ENCODE results near the gene DOCK9.

The DOCK9 gene

DNA sequence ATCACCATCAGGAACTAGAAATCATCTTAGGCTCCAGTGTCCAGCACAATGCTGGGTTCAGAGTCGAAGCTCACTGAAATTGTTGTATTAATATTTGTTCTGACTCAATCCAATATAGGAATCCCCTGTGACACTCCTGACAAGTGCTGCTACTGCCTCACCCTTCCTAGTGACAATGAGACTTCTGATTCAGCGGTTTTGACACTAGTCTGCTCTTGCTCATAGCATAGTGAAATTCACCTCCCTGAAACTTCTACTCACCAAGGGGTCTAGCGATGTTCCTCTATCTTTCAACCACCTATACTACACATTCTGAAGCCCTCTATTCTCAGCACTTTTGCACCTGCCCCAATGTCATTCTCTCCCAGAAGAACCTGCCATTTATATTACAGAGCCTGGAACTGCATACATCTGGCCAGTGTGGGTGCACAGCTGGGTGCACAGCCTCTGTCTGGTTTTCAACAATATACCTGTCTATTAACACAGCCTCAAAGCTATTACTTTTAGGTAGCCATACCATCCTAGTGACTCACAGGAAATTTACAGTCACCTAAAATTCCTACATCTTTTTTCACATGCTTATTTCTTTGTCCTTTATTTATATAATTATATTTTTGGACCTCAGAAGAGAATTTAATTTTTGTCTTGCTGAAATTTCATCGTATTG is 88.3 kb downstream of the DOCK9 start:
- no peak for DNase-seq (ENCODE audit: low spot score)
- TF ChIP-seq, protein P1, sequence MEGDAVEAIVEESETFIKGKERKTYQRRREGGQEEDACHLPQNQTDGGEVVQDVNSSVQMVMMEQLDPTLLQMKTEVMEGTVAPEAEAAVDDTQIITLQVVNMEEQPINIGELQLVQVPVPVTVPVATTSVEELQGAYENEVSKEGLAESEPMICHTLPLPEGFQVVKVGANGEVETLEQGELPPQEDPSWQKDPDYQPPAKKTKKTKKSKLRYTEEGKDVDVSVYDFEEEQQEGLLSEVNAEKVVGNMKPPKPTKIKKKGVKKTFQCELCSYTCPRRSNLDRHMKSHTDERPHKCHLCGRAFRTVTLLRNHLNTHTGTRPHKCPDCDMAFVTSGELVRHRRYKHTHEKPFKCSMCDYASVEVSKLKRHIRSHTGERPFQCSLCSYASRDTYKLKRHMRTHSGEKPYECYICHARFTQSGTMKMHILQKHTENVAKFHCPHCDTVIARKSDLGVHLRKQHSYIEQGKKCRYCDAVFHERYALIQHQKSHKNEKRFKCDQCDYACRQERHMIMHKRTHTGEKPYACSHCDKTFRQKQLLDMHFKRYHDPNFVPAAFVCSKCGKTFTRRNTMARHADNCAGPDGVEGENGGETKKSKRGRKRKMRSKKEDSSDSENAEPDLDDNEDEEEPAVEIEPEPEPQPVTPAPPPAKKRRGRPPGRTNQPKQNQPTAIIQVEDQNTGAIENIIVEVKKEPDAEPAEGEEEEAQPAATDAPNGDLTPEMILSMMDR (IDR thresholded peaks at IDR 0.05; ENCODE audit: extremely low read depth, missing control alignments), result no peak

DNA sequence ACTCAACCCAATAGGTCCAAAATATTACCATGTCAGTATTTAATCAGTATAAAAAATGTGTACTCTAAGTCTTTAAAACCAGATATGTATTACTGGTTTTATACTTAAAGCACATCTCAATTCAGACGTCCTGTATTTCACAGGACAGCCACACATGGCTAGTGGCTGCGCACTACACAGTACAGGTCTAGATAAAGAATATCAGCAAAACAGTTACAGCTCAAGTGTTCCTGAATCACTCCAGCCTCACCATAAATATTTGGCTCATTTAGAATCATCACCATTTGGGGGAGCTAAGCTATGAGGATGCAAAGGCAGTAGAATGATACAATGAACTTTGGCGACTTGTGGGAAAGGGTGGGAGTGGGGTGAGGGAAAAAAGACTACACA is 89.0 kb downstream of the DOCK9 start:
- DNase-seq (ENCODE audit: low spot score), result no peak
- TF ChIP-seq, protein P1 (IDR thresholded peaks at IDR 0.05; ENCODE audit: extremely low read depth, missing control alignments), result no peak

DNA sequence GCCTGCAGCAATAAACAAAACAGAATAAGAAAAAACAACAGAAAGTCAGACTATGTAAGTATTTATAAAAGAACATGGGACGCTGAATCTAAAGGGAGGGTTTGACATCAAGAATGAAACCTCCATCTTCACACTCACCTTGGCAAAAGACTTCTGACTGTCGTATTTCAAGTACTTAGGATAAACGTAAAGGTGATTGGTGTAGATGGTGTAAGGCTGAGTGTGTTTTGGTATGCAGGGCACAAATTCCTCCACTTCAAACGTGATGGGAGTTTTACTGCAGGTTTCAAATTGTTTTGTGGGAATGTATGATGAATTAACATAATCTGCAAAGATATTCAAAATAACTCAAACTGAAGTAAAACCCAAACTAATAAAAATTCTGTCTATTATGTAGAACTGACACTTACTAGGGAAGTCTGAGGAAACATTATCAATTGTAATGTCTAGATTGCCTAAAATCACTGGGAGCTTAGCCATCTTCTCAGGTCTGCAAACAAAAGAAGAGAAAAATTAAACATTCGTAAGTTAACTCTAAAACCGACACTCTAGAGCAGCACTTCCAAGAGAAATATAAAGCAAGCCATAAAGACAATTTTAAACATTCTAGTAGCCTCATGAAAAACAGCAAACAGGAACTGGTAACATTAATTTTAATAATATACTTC is 89.5 kb downstream of the DOCK9 start:
- DNase-seq (ENCODE audit: low spot score), result no peak
- TF ChIP-seq, protein P1 (IDR thresholded peaks at IDR 0.05; ENCODE audit: extremely low read depth, missing control alignments), result no peak

DNA sequence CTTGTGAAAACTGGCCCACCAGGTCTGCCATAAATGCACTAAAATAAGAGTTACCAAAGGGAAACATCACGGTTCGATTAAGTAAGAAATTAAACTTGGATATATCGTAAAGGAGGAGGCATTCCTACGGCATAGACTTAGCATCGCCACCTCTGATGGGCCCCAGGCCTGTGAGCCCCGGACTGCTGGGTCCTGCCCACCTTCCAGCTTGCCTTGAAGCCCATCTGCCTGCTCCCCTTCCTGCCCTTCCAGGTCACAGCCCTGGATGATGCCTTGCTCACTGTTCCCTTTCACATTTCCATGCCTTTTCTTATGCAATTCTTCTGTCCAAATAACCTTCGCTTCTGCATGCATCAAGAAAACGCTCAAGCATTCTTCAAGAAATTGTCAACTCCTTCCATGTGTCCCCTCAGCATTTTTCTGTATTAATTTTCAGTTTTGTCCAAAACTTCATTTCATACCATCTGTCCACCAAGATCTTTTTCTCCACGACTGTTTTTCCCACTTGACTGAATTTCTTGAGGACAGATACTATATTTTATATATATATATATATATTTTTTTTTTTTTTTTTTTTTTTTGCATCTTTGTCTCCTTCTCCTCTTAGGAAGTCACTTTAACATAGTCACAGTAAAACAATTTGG is 91.2 kb downstream of the DOCK9 start:
- TF ChIP-seq, protein P1 (IDR thresholded peaks at IDR 0.05; ENCODE audit: extremely low read depth, missing control alignments), result no peak
- no peak for DNase-seq (ENCODE audit: low spot score)

DNA sequence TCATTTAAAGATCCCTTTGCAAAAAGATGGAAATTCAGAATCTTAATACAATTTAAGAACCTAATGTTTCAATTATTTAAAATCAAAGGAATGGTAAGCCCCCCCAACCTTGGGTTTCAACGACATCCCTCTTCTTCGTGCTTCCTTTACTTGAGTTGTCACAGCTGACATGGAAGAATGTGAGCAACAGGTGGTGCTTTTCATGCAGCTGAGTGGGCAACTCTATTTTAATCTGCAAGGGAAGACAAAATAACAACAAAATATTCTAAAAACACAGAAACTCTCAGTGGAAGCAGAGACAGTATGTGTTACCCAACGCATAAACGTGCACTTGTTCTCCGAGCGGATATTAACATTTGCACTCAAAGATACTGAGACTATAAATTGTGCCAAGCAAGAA is 92.3 kb downstream of the DOCK9 start:
- TF ChIP-seq, protein P1 (IDR thresholded peaks at IDR 0.05; ENCODE audit: extremely low read depth, missing control alignments), result no peak

DNA sequence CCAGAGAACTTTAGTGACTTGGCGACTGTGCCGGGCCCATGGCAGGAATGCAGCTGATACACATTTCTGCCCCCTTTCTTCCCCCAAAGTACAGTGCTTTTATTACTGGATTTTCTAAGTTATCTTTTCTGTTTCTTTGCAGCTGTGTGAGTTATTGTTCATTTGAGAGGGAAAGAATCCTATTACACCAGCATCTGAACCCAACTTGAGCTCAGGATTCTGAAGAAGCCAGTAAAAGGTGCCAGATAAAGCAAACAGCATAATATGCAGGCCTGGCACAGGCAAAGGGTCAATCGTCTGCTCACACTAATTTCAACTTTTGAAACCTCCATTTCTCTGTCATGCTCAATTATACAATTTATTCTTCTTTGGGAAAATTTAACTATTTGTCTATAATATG is 93.9 kb downstream of the DOCK9 start:
- TF ChIP-seq, protein P1 (IDR thresholded peaks at IDR 0.05; ENCODE audit: extremely low read depth, missing control alignments), result no peak
- no peak for DNase-seq (ENCODE audit: low spot score)

More for the DNA sequence above, 92.3 kb downstream of the DOCK9 start:
- no peak for DNase-seq (ENCODE audit: low spot score)

DNA sequence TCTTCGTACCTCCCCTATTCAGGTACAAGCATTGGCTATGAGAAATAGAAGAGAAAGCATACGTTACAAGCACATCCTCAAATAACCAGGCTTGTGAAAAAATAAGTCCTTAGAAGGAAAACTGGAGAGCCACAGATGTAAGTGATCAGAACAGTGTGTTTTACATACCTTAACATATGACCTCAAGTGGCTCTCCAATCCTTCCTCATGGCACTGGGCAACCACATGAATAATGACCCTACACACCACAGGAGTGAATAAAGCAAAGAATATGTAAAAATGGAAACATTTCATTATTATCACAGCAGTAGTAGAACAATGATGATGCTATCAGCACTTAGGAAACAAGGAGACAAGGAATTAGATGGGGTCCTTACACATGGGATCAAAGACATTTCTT is 96.5 kb downstream of the DOCK9 start:
- TF ChIP-seq, protein P1 (IDR thresholded peaks at IDR 0.05; ENCODE audit: extremely low read depth, missing control alignments), result no peak
- no peak for DNase-seq (ENCODE audit: low spot score)
